Dedifferentiated amniotic fluid mesenchymal stem cell (primary cell): ENCODE results near the gene UNC119B.

Experiments
- DNase-seq: peaks from one replicate; pipeline ENCODE4 v3.0.0-alpha.2; 2016; ENCODE audit errors: extremely low spot score

UNC119B gene

DNA sequence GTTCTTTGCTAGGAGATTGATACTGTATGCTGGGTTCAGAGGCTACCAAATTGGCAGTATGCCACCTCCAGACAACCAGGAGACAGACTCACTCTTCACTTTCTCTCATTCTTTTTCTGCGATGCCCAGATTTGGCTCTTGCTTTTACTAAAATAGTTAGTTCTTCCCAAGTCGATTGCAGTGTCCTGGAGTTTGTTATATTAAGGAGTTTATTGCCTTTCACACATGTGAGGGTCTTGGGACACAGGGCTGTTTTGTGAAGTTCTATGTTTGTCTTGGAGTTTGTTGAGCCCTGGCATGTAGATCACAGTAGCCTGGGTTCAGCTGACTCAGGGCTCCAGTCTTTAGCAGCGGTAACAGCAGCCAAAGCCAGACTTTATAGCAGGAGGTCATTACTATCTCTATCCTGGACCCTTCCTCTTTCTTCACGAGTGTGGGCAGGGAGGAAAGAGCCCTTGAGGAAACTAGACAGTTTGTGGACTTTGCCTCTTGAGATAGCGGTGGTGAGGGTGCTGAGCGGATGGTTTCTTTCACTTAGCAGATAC, 21.7 kb upstream of the UNC119B start:
- DNase-seq = no peak

DNA sequence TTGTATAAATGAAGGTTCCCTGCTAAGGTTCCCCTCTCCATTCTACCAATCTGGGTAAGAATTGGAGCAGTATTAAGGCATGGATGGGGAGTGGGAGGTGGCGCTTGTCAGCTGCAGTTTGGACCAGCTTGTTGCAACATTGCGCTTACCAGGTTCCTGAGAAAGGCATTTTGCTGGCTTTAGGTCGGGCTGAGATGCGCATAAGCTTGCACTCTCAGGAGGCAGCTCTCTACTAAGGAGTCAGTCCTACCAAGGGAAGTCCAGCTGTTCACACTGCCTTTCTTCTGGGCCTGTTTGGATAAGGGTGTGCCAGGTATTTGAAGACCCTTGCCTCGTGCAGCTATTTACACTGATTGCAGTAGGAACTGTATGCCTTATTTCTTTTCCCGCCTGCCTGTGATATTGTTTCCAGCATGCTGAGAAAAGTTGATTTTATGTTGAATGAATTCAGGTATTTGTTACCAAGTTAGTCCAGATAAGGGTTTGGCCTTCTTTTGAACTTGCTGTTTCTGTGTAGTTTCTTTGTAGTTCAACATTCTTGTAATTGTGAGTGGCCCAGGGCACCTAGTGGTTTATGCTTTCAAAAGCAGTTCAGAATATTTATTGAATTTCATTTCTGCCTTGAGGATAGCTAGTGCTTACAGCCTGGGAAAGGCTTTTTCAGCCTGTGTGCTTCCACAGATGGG, 20.7 kb upstream of the UNC119B start:
- DNase-seq = no peak

DNA sequence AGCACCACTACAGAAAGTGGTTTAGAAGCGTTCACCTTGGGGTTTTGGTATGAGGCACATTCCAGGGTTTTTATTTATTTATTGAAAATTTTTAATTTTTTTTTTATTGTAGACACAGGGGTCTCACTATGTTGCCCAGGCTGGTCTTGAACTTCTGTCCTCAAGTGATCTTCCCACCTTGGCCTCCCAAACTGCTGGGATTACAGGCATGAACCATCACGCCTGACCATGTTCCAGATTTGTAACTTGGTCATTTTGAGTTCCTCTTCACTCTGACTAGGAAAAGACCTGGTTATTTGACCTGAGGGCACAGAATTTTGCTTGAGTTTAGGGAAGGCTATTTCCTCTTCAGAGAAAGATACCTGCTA, 20.2 kb upstream of the UNC119B start:
- DNase-seq = no peak

DNA sequence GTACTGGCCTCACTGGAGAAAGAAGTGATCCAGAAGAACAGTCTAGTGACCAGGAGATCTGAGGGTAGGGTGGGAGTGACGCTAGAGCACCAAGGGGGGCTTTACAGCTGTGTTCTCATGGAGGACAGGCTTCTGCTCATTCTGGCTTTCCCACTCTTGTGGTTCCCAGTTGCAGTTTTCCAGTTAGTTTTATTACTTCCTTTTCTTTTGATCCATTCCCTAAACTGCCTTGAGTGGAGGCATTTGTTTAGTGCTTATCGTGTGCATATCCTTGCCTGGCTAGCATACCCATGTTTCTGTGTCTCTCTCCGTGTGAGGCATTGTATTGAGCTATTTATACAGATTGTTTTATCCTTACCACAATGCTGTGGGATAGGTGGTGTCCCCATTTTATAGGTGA, 19.3 kb upstream of the UNC119B start:
- no peak for DNase-seq

DNA sequence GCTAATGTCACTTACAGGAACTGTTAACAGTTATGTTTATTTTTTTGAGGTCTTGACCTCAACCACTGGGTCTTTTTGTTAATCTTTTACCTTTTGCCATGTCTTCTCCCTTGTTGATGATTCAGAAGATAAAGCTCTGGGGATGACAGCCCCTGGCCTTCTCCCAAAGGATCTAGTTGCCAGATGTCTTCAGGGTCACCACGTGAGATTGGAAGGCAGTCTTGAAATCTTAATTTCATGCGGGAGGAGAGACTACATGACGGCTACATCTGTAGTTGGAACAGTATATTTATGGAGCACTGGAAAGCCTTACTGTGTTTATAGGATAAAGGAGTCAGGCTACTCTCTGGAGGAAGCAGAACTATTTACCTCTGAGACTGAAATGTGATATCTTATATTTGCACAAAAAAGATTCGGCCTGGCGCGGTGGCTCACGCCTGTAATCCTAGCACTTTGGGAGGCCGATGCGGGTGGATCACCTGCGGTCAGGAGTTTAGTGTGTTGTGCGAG, 17.7 kb upstream of the UNC119B start:
- DNase-seq = no peak

DNA sequence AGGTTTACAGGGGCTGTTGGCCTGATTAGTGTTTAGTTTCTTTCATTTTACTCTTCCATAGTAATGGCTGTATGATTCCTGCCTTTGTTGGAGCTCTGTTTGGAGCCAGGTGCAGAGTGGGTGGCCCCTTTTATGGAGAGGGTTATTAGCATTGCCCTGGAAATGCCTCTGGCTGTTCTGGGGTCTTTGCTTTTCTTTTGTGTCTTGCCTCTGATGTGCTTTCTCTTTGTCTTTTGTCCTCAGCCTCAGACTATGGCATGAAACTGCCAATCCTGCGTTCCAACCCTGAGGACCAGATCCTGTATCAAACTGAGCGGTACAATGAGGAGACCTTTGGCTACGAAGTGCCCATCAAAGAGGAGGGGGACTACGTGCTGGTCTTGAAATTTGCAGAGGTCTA, 16.4 kb upstream of the UNC119B start:
- DNase-seq = no peak

DNA sequence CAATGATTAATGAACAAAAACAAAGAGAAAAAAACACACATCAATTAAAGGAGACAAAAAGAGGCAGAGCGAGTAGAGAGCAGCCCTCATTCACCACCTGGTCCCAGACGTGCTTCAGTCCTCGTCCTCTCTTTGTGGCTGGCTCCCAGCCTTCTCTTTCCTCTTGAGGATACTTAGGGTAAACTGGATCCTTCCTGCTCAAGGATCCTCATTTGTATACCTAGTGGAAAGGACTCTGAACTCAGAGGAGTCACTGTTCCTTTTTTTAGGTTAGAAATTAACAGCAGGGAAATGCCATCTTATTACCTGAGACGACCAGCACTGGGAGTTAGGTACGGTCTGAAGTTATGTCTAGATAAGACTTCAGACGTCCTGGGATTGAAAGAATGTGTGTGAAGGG, 13.6 kb upstream of the UNC119B start:
- no peak for DNase-seq

DNA sequence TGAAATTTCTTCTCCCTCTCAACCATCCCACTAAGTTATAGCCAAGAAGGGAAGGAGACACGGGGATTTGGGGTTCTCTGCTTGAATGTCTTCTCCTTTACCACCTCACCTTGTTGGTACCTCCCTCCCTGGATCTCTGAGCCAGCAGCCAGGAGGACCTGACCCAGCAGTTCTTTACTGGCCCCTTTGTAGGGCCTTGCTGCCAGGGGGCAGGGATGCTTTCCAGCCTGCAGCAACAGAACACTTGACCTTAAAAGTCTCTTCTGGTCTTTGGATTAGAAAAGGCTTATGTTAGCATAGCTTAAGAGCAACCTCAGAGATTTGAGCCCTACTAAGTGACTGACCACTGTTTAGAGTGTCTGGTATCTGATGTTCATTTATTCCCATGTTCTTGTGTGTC, 12.9 kb upstream of the UNC119B start:
- no peak for DNase-seq

DNA sequence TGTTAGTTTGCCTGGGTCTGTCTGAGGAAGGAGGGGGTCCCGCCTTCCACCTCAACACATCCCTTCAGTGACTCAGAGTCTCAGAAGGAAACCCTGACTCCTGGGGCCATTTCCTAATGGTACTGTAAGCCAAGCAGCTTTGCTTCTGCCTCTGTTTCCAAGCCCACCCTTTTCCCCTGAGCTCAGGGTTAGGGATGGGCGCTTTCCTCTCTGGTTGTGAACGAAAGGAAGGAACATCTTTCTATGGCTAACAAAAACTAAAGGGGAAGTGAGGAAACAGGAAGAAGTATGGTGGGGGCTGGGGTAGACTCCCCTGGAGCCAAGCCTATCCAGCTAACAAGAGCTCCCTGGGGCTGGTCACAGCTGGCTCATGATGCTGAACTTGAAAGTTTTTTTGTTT, 11.6 kb upstream of the UNC119B start:
- no peak for DNase-seq

DNA sequence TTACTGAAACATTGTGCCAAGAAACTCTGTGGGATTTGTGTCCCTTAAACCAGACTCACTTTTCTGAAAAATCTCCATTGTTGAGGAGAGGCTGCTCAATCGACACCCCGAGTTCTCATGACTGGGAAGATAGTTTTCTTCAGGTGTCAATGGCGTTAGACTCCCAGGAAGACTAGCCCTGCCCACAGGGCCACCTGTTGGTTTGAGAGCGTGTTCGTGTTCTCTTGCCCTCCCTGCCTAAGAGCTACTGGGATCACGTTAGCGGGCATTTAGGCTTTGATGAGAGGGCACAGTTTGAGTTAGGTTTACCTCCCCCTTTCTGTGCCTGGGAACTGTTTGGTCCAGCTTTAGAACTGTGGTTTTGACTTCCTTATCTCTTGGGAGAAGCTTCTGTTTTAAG, 10.7 kb upstream of the UNC119B start:
- no peak for DNase-seq

DNA sequence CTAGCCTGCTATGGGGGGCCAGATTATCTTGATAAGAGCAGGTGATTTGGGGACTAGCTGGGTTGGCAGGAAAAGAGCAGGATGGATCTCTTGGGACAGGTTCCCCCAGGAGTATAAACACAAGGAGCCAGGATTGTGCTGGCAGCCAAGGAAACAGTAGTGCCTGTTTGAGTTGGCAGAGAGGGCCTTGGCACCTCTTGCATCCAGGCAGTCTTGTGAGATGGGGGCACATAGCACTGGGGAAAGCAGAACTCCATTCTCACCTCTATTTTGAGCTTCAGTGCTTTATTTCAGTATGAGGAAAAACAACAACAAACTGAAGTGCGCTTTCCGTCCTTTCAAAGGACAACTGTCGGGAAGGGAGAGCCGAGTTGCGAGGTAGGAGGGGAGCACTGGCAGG, 9.4 kb upstream of the UNC119B start:
- DNase-seq = no peak

DNA sequence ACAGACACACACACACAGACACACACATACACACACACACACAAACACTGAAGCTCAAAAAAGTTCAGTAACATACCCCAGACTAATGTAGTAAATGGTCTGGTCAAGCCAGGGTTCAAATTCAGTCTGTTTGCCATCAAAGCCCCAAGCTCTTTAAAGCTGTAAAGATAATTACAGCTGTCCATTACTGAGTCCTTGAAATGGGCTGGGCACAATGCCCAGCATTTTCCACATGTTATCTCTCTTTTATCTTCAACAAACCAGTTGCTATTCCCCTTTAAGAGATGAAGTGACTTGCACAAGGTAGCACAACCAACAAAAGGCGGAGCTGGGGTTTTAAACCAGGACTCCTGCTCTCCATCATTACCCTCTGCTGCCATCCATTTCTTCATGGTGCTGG, 7.6 kb upstream of the UNC119B start:
- no peak for DNase-seq

DNA sequence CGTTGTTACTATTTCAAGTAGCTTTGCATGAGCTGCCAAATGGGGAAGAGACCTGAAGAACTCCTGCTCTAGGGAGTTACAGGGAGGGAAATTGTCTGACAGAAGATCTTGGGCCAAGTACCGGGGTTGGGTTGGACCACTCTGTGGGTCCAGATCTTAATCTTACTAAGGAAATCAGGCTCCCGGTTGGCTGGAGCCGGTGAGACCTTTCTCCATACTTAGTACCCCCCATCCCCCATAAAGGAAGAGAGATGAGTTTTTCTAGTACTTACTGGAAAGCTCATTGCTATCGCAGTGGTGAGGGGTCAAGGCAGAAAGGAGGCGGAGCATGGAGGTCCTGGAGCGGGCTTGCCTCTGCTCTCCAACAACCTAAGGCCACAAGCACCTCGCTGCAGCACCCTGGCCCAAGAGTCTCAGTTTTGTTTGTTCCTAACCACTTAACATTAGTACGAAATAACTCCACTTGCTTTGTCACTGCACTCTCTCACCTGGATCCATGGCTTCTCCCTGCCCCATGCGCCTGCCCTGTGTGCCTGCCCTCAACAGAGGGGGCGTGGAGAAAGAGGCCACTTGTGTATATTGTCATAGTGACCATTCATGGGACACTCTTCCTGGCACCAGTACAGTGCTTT, 6.8 kb upstream of the UNC119B start:
- no peak for DNase-seq

DNA sequence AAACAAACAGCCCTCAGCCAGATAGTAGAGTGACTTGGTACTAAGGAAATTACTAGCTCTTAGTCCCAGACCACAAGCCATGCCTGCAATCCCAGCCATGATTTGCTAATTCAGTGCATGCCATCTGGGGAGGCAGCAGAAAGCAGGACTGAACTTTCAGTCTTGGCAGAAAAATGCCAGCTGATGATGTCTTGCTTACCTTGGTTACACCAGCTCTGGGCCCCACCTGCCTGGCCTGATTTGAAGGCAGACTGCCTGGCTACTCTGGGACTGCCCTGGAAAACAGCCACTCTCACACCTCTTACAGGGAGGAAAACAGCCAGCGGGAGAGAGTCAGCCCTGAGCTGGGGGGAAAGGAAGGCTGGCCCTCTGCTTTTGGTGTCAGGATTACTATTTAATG, 4.6 kb upstream of the UNC119B start:
- DNase-seq = no peak

DNA sequence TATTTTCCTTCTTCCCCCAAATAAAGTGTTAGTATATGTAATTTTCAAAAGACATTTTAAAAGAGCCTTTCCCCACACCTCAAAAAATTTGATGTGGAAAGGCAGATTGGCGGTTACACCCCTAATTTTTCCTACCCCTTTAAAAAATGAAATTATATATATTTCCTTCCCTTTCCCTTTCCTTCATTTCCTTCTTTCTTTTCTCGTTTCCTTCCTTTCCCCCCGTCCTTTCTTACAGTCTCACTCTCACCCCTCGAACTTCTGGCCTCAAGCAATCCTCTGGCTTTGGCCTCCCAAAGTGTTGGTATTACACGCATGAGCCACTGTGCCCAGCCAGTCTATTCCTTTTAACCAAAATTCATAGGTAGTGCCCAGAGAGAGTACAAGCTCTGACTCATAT, 4.2 kb upstream of the UNC119B start:
- DNase-seq = no peak

DNA sequence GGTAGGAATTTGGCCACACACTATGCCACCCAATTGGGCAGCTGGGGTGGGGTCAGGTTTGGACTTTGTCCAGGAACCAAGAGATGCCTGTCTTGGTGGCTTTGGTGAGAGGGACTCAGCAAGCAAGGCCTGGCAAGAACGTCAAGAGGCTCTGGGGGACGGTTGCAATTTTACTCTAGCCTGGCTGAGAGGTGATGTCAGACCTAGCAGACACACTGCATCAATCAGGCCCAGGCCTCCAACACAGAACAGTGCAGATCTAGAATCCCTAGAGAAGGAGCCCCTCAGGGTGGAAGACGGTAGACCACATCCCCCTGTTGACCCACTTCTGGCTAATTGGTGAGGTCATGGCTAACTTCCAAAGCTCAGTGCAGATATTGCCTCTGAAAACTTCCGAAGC, 1.6 kb upstream of the UNC119B start:
- no peak for DNase-seq

DNA sequence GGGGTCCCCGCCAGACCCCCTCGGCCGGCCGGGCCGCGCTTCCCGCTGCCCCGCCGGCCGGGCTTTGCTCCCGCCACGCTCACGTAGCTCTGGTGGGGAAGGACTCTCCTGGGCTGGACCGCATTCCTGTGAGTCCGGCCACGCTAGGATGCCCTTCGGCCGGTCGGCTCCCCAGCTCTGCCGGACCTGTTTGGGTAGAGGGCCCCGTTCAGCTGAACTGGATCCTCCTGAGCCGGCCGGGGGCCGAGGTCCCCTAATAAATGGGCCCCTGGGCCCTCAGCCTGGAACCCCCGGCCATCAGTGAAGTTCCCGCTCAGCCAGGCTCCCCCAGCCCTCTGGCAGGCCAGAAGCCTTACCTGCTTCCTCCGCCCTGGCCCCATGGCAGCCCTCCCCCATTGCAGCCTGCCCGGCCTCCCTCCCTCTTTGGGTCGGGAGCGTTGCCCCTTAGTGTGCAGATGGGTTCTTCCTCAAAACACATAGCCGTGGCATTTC, 593 bp downstream of the UNC119B start:
- DNase-seq = no peak

DNA sequence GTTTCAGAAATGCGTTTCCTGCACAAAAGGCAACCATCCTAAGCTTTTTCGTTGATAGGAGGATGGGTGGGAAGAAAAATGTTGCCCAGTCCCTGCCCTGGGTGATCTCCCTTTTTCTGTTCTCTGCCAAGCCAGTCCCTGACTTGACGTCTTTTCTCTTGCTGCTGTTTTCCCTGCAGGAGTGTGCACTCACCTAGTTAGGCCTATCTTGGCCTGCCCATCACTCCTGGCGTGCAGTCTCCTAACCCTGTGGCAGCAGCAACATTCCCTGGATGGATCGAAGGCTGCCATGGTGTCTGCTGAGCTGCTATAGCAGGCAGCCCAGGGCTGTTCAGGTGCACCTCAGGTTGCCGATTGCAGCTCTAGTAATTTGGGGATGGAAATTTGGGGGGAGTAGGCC, 1.2 kb downstream of the UNC119B start:
- no peak for DNase-seq

DNA sequence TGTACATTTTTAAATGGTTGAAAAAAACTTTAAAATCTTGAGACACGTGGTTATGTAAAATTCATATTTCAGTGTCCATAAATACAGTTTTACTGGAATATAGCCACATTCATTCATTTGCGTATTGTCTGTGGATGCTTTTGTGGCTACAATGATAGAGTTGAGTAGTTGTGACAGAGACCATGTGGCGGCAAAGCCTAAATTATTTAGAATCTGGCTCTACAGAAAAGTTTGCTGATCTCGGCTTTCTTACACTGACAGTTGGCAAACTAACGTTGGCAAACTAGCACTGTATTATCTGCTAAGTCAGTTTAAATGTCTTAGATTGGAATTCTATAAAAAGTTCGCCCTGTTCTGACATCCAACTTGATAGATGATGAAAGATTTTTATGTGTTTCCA, 2.4 kb downstream of the UNC119B start:
- no peak for DNase-seq

DNA sequence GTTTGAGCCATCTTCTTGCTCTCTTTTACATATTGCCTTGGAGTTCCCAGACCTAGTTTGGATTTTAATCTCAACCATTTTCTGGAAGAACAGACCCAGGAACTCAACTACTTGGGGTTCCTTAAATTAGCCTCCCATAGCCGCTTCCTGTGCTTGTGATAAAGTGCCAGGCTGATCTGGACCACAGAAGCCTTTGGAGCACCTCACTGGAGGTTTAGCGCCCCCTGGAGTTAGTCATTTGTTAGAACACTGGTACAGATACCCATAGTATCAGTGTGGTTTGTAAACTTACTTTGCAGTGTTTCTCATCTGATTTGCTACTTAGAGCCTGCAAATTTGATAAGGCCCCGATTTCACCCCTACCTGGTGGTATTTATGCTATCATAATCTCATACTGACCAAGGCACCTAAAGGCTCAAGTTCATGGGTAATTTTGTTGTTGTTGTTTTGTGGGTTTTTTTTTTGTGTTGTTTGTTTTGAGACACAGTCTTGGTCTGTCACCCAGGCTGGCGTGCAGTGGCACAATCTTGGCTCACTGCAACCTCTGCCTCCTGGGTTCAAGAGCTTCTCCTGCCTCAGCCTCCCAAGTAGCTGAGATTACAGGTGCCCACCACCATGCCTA, 3.7 kb downstream of the UNC119B start:
- DNase-seq = peak; percentile 78

DNA sequence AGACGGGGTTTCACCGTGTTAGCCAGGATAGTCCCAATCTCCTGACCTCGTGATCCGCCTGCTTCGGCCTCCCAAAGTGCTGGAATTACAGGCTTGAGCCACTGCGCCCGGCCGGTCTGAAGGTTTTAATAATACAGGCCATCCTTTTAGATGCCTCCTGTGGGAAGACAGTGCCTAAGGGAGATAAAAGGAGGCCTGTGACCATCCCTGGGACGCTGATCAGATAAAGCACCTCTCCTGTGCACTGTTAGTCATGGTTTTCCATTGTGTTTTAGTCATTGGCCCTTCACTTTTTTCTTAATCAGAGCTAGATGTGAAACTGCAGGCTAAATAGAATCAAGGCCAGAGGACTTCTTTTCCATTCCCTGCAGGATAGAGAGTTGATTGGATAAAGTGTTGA, 7.8 kb downstream of the UNC119B start:
- no peak for DNase-seq

DNA sequence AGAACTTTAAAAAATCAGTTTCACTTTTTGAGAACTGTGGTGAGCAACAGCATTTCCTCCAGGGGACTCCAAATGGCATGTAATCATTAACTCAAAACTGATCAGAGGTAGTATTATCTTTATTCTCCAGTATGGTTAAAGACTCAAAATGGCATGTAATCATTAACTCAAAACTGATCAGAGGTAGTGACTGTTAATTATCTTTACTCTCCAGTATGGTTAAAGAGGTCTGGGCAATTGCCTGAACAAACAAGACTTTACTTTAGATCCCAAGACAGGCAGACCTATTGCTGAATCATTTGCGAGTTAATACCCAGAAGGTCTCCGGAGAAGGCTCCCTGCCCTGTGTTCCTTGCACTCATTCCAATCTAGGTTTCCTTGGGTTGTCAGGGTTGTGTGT, 8.8 kb downstream of the UNC119B start:
- DNase-seq = no peak
